WTC11 (cell line): ENCODE results near the gene RNPEPL1. TPM values are rescaled to one million over a fixed set of nuclear protein-coding genes. Genes with fewer than 3 reads are reported as not detected.

ENCODE experiments used
- ATAC-seq: fragments of 200-7000 bp; cut with Tn5 transposase; 2 replicates; pipeline ENCODE4 v1.10.0; 2021; ENCODE audit warnings: mild to moderate bottlenecking, moderate library complexity
- CTCF ChIA-PET: fragments of 300-600 bp; sonication (Branson Sonifier 250); formaldehyde crosslinking; loops from one replicate; lab custom pipeline; 2021; ENCODE audit warnings: antibody characterized with exemption; lab: Charles Lee
- POLR2A ChIA-PET: fragments of 350-600 bp; sonication (Branson Sonifier 250); formaldehyde crosslinking; loops from one replicate; lab custom pipeline; 2021; ENCODE audit warnings: antibody characterized with exemption; lab: Charles Lee
- DNase-seq: peaks from one replicate; pipeline ENCODE4 v3.0.0; 2021; ENCODE audit warnings: low spot score
- H3K27ac Mint-ChIP-seq: 2 replicates; pipeline ENCODE4 v1.8.0; 2021; ENCODE audit warnings: mixed read lengths
- H3K27me3 Mint-ChIP-seq: 2 replicates; pipeline ENCODE4 v1.8.0; 2021; ENCODE audit warnings: low read depth, mild to moderate bottlenecking, moderate library complexity, mixed read lengths
- H3K36me3 Mint-ChIP-seq: 2 replicates; pipeline ENCODE4 v1.8.0; 2021; ENCODE audit warnings: mixed read lengths
- H3K4me1 Mint-ChIP-seq: 2 replicates; pipeline ENCODE4 v1.8.0; 2022; ENCODE audit warnings: mixed read lengths
- H3K4me3 Mint-ChIP-seq: 2 replicates; pipeline ENCODE4 v1.8.0; 2021; ENCODE audit warnings: mild to moderate bottlenecking, moderate library complexity, mixed read lengths
- H3K9me3 Mint-ChIP-seq: 2 replicates; pipeline ENCODE4 v1.8.0; 2021; ENCODE audit warnings: mixed read lengths
- total RNA-seq: library from RNA; stranded (reverse); gene quantifications from 3 replicates; pipeline ENCODE4 v1.2.3, GENCODE V29; 2021
- TF ChIP-seq, protein P1 (sequence below): sonication (generic); formaldehyde crosslinking; IDR thresholded peaks from 2 replicates; pipeline ENCODE4 v1.8.1; 2023; ENCODE audit warnings: mild to moderate bottlenecking, missing genetic modification reagents, borderline replicate concordance

RNPEPL1 gene
- total RNA-seq, 1 experiment from 2014 or later: 18.8 TPM

DNA sequence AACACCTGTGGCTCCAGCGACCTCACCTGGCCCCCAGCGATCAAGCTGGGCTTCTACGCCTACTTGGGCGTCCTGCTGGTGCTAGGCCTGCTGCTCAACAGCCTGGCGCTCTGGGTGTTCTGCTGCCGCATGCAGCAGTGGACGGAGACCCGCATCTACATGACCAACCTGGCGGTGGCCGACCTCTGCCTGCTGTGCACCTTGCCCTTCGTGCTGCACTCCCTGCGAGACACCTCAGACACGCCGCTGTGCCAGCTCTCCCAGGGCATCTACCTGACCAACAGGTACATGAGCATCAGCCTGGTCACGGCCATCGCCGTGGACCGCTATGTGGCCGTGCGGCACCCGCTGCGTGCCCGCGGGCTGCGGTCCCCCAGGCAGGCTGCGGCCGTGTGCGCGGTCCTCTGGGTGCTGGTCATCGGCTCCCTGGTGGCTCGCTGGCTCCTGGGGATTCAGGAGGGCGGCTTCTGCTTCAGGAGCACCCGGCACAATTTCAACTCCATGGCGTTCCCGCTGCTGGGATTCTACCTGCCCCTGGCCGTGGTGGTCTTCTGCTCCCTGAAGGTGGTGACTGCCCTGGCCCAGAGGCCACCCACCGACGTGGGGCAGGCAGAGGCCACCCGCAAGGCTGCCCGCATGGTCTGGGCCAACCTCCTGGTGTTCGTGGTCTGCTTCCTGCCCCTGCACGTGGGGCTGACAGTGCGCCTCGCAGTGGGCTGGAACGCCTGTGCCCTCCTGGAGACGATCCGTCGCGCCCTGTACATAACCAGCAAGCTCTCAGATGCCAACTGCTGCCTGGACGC lies 61.9 kb downstream of the RNPEPL1 start:
- H3K27ac Mint-ChIP-seq: no peak overlapping the region
- DNase-seq (no peak), ATAC-seq (no peak)
- ChIA-PET POLR2A (no interaction called here), CTCF (interaction anchor here (1.3 to 2.6 kb wide), 2 partner anchors 11 to 116 kb away, joined by 3 to 9 read pairs; no protein-coding TSS in a partner anchor)
- no peak overlapping the region for H3K4me3 Mint-ChIP-seq
- no peaks in the 10 kb centered on the region for H3K4me1 Mint-ChIP-seq
- H3K9me3 Mint-ChIP-seq: peaks cover 32% of the 10 kb centered on the region
- TF ChIP-seq, protein P1, sequence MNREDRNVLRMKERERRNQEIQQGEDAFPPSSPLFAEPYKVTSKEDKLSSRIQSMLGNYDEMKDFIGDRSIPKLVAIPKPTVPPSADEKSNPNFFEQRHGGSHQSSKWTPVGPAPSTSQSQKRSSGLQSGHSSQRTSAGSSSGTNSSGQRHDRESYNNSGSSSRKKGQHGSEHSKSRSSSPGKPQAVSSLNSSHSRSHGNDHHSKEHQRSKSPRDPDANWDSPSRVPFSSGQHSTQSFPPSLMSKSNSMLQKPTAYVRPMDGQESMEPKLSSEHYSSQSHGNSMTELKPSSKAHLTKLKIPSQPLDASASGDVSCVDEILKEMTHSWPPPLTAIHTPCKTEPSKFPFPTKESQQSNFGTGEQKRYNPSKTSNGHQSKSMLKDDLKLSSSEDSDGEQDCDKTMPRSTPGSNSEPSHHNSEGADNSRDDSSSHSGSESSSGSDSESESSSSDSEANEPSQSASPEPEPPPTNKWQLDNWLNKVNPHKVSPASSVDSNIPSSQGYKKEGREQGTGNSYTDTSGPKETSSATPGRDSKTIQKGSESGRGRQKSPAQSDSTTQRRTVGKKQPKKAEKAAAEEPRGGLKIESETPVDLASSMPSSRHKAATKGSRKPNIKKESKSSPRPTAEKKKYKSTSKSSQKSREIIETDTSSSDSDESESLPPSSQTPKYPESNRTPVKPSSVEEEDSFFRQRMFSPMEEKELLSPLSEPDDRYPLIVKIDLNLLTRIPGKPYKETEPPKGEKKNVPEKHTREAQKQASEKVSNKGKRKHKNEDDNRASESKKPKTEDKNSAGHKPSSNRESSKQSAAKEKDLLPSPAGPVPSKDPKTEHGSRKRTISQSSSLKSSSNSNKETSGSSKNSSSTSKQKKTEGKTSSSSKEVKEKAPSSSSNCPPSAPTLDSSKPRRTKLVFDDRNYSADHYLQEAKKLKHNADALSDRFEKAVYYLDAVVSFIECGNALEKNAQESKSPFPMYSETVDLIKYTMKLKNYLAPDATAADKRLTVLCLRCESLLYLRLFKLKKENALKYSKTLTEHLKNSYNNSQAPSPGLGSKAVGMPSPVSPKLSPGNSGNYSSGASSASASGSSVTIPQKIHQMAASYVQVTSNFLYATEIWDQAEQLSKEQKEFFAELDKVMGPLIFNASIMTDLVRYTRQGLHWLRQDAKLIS (CRISPR knock-in tag): no peak
- H3K36me3 Mint-ChIP-seq: peaks cover 21% of the 10 kb centered on the region
- peaks cover 7% of the 10 kb centered on the region for H3K27me3 Mint-ChIP-seq

Other genes starting within 250 kb of the RNPEPL1 start
- gene GPC1, start 132.8 kb upstream of the RNPEPL1 start, total RNA-seq: 37.2 to 41.5 TPM (median 40.4 TPM) in 3 replicates
- gene ANKMY1, start 10.5 kb upstream of the RNPEPL1 start, total RNA-seq: 4.6 to 7.8 TPM (median 5.2 TPM) in 3 replicates
- gene DUSP28, start 8.1 kb upstream of the RNPEPL1 start, total RNA-seq: 2.2 to 2.3 TPM (median 2.2 TPM) in 3 replicates
- gene CAPN10, start 18.2 kb downstream of the RNPEPL1 start, total RNA-seq: 51.4 to 61.3 TPM (median 54.6 TPM) in 3 replicates
- 0.22 to 0.60 TPM (median 0.46 TPM) in 3 replicates for gene GPR35, start 57.0 kb downstream of the RNPEPL1 start, total RNA-seq
- gene AQP12B, start 114.4 kb downstream of the RNPEPL1 start, total RNA-seq: not detected in 3 replicates
- gene AQP12A, start 123.4 kb downstream of the RNPEPL1 start, total RNA-seq: not detected in 3 replicates